ENCODE measurements around the gene ABRACL. TPM values are rescaled to one million over a fixed set of nuclear protein-coding genes. Genes with fewer than 3 reads are reported as not detected.

The ABRACL gene
- total RNA-seq, 1 donor from 2014 or later = 14.0 TPM

DNA sequence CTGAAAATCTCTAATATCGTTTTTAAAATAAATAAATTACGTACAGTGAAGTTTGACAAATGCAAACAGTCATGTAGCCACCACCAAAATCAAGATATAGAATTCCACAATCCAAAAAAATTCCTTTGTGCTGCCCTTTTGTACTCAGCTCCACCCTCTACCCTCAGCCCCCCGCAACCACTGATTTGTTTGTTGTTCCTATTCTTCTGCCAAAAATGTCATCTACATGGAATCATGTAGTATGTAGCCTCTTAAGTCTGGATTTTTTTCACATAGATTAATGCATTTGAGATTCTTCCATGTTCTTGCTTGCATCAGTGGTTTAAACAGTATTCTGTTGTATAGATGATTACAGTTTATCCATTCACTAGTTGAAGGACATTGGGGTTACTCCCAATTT, 32.0 kb upstream of the ABRACL start:
- DNase-seq (ENCODE audit: extremely low spot score in 2 of 2) = no peak
- H3K36me3 ChIP-seq = no peaks in the 10 kb centered on the region
- intact Hi-C loops (cut with DNase I) = no loop called here

DNA sequence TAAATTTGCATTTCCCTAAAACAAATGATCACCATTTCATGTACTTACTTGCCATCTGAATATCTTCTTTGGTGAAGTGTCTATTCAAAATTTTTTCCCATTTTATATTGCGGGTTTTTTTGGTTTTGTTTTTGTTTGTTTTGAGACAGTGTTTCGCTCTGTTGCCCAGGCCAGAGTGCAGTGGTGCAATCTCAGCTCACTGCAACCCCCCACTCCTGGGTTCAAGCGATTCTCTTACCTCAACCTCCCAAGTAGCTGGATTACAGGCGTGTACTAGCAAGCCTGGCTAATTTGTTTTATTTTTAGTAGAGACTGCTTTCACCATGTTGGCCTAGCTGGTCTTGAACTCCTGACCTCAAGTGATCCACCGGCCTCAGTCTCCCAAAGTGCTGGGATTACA, 31.4 kb upstream of the ABRACL start:
- Histone ChIP-seq H3K4me3 (no peak overlapping the region), H3K27me3 (no peaks in the 10 kb centered on the region), H3K27ac (no peak overlapping the region), H3K4me1 (no peaks in the 10 kb centered on the region), H3K9me3 (no peaks in the 10 kb centered on the region), H3K36me3 (no peaks in the 10 kb centered on the region)
- TF ChIP-seq, protein P1, sequence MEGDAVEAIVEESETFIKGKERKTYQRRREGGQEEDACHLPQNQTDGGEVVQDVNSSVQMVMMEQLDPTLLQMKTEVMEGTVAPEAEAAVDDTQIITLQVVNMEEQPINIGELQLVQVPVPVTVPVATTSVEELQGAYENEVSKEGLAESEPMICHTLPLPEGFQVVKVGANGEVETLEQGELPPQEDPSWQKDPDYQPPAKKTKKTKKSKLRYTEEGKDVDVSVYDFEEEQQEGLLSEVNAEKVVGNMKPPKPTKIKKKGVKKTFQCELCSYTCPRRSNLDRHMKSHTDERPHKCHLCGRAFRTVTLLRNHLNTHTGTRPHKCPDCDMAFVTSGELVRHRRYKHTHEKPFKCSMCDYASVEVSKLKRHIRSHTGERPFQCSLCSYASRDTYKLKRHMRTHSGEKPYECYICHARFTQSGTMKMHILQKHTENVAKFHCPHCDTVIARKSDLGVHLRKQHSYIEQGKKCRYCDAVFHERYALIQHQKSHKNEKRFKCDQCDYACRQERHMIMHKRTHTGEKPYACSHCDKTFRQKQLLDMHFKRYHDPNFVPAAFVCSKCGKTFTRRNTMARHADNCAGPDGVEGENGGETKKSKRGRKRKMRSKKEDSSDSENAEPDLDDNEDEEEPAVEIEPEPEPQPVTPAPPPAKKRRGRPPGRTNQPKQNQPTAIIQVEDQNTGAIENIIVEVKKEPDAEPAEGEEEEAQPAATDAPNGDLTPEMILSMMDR (IDR thresholded peaks at IDR 0.05) = no peak
- no peak for TF ChIP-seq POLR2A (IDR thresholded peaks at IDR 0.05)
- no peak for TF ChIP-seq POLR2AphosphoS5 (IDR thresholded peaks at IDR 0.05; ENCODE audit: insufficient read depth in 1 of 2, low read depth in 1 of 2)
- DNase-seq (ENCODE audit: extremely low spot score in 2 of 2) = no peak
- intact Hi-C loops (cut with DNase I) = no loop called here

More for the DNA sequence above, 32.0 kb upstream of the ABRACL start:
- TF ChIP-seq, protein P1 (IDR thresholded peaks at IDR 0.05) = no peak
- TF ChIP-seq POLR2AphosphoS5 (IDR thresholded peaks at IDR 0.05; ENCODE audit: insufficient read depth in 1 of 2, low read depth in 1 of 2) (no peak), POLR2A (IDR thresholded peaks at IDR 0.05) (no peak)
- Histone ChIP-seq H3K9me3 (no peaks in the 10 kb centered on the region), H3K4me3 (no peak overlapping the region), H3K27ac (no peak overlapping the region), H3K27me3 (no peaks in the 10 kb centered on the region), H3K4me1 (no peaks in the 10 kb centered on the region)

DNA sequence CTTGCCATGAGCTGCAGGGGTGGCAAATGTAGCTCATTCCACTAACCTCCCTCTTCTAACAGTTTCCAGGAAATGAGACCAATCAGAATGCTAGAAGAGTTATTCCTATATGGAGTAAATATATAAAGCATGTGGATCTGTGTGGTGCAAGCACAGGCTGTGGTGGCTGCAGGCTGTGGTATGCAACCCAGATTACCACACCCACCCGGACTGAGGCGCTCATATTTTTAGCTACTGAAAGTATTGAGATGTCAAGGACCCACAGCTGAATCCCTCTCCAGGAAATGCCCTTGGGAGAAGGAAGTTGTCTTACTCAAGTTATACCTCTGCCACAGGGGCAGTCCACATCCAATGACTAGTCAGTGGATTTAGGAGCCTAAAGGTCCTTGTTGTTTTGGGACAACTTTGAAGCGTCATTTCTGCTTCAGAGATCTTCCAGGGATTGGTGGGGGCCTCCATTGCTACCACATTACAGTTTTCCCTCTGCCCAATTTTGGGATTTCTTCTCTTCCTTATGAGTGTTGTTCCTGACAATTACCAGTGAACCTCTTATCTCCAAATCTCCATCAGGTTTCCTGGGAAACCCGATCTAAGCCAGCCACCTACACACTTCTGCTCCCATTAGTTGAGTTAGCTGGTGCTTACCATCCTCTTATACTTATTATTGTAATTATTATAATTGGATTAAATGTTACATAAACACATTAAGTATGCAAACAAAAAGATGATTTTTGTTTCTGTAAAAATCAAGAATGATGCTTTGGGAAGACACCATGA, 28.4 kb upstream of the ABRACL start:
- DNase-seq (ENCODE audit: extremely low spot score in 2 of 2) = no peak
- TF ChIP-seq, protein P1 (IDR thresholded peaks at IDR 0.05) = no peak
- TF ChIP-seq POLR2AphosphoS5 (IDR thresholded peaks at IDR 0.05; ENCODE audit: insufficient read depth in 1 of 2, low read depth in 1 of 2) (no peak), POLR2A (IDR thresholded peaks at IDR 0.05) (no peak)

DNA sequence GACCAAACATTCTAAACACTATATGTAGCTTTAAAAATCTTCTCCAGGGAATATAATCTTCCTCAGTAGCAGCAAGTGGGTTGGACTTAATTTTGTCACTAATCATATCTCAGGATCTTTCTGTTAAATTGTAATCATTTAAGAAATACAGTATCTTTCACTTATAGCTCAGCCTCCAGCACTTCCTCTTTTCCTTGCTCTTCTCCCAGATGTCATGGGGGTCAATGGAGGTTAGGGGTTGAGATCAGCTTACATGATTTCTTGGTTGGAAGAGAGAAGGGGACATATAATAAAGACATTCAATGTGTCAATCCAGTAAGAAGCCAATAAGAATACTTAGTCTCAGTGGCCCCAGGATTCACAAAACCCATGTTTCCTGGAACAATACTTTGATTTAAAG, 24.8 kb upstream of the ABRACL start:
- Histone ChIP-seq H3K36me3 (no peaks in the 10 kb centered on the region), H3K4me1 (no peaks in the 10 kb centered on the region), H3K27ac (no peak overlapping the region), H3K4me3 (no peak overlapping the region), H3K9me3 (no peaks in the 10 kb centered on the region), H3K27me3 (no peaks in the 10 kb centered on the region)
- no peak for DNase-seq (ENCODE audit: extremely low spot score in 2 of 2)
- no peak for TF ChIP-seq POLR2AphosphoS5 (IDR thresholded peaks at IDR 0.05; ENCODE audit: insufficient read depth in 1 of 2, low read depth in 1 of 2)
- no peak for TF ChIP-seq POLR2A (IDR thresholded peaks at IDR 0.05)
- TF ChIP-seq, protein P1 (IDR thresholded peaks at IDR 0.05) = no peak
- intact Hi-C loops (cut with DNase I) = no loop called here

More for the DNA sequence above, 28.4 kb upstream of the ABRACL start:
- H3K9me3 ChIP-seq = no peaks in the 10 kb centered on the region
- no peak overlapping the region for H3K27ac ChIP-seq
- no peaks in the 10 kb centered on the region for H3K4me1 ChIP-seq
- no peaks in the 10 kb centered on the region for H3K36me3 ChIP-seq
- intact Hi-C loops (cut with DNase I) = no loop called here
- H3K27me3 ChIP-seq = no peaks in the 10 kb centered on the region
- no peak overlapping the region for H3K4me3 ChIP-seq

DNA sequence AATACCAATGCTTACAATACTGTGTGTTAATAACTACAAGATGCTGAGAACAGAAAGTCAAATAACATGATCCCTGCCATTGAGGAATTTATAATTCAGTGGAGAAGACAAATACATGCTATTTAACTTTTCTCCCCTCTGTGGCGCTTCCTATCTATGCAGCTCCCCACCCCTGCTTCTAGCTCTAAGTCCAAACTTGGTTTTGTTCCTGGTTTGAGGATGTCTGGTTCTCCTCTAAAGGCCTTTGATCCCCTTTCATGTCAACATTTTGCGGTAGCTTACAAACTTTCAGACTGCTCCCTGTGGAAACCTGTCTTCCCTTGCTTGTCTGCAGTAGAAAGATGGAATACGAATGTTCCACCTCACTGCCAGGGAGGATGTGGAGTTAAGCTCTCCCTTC, 22.1 kb upstream of the ABRACL start:
- H3K36me3 ChIP-seq = no peaks in the 10 kb centered on the region
- H3K9me3 ChIP-seq = no peaks in the 10 kb centered on the region
- H3K27ac ChIP-seq = no peak overlapping the region
- no peaks in the 10 kb centered on the region for H3K27me3 ChIP-seq
- no peak for TF ChIP-seq POLR2AphosphoS5 (IDR thresholded peaks at IDR 0.05; ENCODE audit: insufficient read depth in 1 of 2, low read depth in 1 of 2)
- no peak for TF ChIP-seq POLR2A (IDR thresholded peaks at IDR 0.05)
- TF ChIP-seq, protein P1 (IDR thresholded peaks at IDR 0.05) = no peak
- DNase-seq (ENCODE audit: extremely low spot score in 2 of 2) = no peak
- intact Hi-C loops (cut with DNase I) = no loop called here
- H3K4me1 ChIP-seq = no peaks in the 10 kb centered on the region
- no peak overlapping the region for H3K4me3 ChIP-seq
